Adrenal gland (tissue), 12 donors: ENCODE data around the gene LRRTM2. TPM values are rescaled to one million over a fixed set of nuclear protein-coding genes. Genes with fewer than 3 reads are reported as not detected.
A peak's percentile ranks its signal among the peaks of the same experiment; 100 is the strongest.

Experiments
- DNase-seq, 7 donors: peaks; one replicate each; pipeline ENCODE4 v3.0.0-alpha.2; 2019 to 2020
- H3K27ac ChIP-seq, 5 donors: fragments of 200-600 bp; sonication (generic) in 4 of 5; 1 replicate in 3 of 5; 2 replicates in 2 of 5; pipeline versions ENCODE4 v1.5.1 to v1.8.0; 2016 to 2020; ENCODE audit warnings: mild to moderate bottlenecking in 1 of 5
- H3K27me3 ChIP-seq: fragments of 200-600 bp; 2 replicates; pipeline ENCODE4 v1.8.0; 2021
- H3K36me3 ChIP-seq, 2 donors: fragments of 200-600 bp; replicated peaks in 1 of 2; 1 replicate in 1 of 2; 2 replicates in 1 of 2; pipeline versions ENCODE4 v1.5.1 to v1.8.0; 2018 to 2022
- H3K4me1 ChIP-seq, 2 donors: fragments of 200-600 bp; replicated peaks in 1 of 2; 1 replicate in 1 of 2; 2 replicates in 1 of 2; pipeline versions ENCODE4 v1.5.1 to v1.8.0; 2018 to 2021
- H3K4me3 ChIP-seq, 4 donors: fragments of 200-600 bp; sonication (generic) in 3 of 4; one replicate each; pipeline ENCODE4 v1.5.1; 2016 to 2018
- H3K9me3 ChIP-seq, 3 donors: fragments of 200-600 bp; sonication (generic) in 1 of 3; replicated peaks in 1 of 3; 1 replicate in 2 of 3; 2 replicates in 1 of 3; pipeline versions ENCODE4 v1.5.1 to v1.8.0; 2016 to 2021
- POLR2A ChIP-seq, 2 donors: fragments of 450-650 bp; IDR thresholded peaks; one replicate each; pipeline ENCODE4 v1.6.1; 2017; ENCODE audit warnings: antibody characterized with exemption in 2 of 2, mild to moderate bottlenecking in 2 of 2, moderate library complexity in 1 of 2
- WGBS, 4 donors: extraction: QIAGEN DNeasy Blood & Tissue Kit in 2 of 4; methylation state at CpG; one replicate each; pipeline versions ENCODE4 v1.1.5 to v1.1.7; 2013 to 2017; 5-methylcytosine and 5-hydroxymethylcytosine counted together
- intact Hi-C, 2 donors: fragments of 100-400 bp; cut with DNase I; formaldehyde crosslinking; loops; one replicate each; pipeline versions ENCODE4 v1.14.1 to v1.15.0; 2022 to 2023
- polyA plus RNA-seq, 3 donors: library from polyadenylated mRNA; stranded (reverse); fragments of 200-250 nt in 2 of 3; fragments of 350-450 nt in 1 of 3; fragmentation: Illumina TruSeq in 1 of 3; extraction: RNeasy Lipid Tissue Mini Kit (QIAGEN cat#74804) in 1 of 3; gene quantifications; one replicate each; pipeline ENCODE4 v1.2.3, GENCODE V29; 2013 to 2014
- total RNA-seq, 9 donors: library from RNA; depleted of rRNA in 4 of 9; stranded (reverse); fragments of >200 nt in 4 of 9; fragments of 120-200 nt in 1 of 9; fragmentation: NEBNext Ultra II Directional in 1 of 9; extraction: Animal tissue kit (Norgen Biotek cat#: 25700) in 1 of 9; gene quantifications; one replicate each; pipeline versions ENCODE4 v1.1.0 to v1.2.4, GENCODE V29; 2013 to 2023
- TF ChIP-seq, protein P1 (sequence below), 6 experiments: fragments of 450-650 bp in 4 of 6; fragments of 200-600 bp in 2 of 6; sonication (generic) in 1 of 6; IDR thresholded peaks; 1 replicate in 5 of 6; 2 replicates in 1 of 6; pipeline versions ENCODE4 v1.5.1 to v1.8.0; 2016 to 2021; ENCODE audit warnings: antibody characterized with exemption in 6 of 6, mild to moderate bottlenecking in 2 of 6, moderate library complexity in 1 of 6
- donor health status: healthy with polysubstance abuse.
- donor health status: Bipolar disorder and iron deficiency.
- donor health status: DM: yes; HTN: yes; CAD: no.
- donor health status: DM: no; HTN: no; CAD: no.
- donor health status: DM: no; HTN: no; CAD: no.
- donor health status: DM: yes; HTN: yes; CAD: no.

The LRRTM2 gene
- total and polyA plus RNA-seq, 12 donors = 0.07 to 1.6 (median 0.86) TPM; not detected in 3

DNA sequence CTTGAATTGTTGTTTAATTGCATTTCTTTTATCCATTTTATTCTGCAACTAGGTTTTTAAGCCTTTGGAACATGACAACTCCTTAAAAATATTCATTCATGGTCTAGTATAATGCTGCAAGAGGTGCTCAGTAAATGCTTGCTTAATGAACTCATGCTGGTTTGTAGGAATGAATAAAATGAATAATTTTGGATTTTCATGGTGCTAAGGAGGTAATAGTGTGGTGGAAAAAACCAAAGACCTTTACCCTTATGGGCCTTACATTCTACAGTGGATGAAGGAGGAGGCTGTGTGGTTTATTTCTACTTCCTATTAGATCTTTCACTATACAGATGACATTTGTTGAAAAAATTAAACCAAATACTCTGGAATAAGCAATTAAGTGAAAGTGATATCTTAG, 43.4 kb downstream of the LRRTM2 start:
- Histone ChIP-seq H3K9me3 (no peaks in the 10 kb centered on the region), H3K4me3 (no peak overlapping the region), H3K36me3 (peaks cover 0 to 18% of the 10 kb centered on the region in 2 donors), H3K4me1 (peaks cover 0 to 6% of the 10 kb centered on the region in 2 donors), H3K27me3 (no peaks in the 10 kb centered on the region), H3K27ac (no peak overlapping the region)
- intact Hi-C loops = no loop called here
- TF ChIP-seq, protein P1, sequence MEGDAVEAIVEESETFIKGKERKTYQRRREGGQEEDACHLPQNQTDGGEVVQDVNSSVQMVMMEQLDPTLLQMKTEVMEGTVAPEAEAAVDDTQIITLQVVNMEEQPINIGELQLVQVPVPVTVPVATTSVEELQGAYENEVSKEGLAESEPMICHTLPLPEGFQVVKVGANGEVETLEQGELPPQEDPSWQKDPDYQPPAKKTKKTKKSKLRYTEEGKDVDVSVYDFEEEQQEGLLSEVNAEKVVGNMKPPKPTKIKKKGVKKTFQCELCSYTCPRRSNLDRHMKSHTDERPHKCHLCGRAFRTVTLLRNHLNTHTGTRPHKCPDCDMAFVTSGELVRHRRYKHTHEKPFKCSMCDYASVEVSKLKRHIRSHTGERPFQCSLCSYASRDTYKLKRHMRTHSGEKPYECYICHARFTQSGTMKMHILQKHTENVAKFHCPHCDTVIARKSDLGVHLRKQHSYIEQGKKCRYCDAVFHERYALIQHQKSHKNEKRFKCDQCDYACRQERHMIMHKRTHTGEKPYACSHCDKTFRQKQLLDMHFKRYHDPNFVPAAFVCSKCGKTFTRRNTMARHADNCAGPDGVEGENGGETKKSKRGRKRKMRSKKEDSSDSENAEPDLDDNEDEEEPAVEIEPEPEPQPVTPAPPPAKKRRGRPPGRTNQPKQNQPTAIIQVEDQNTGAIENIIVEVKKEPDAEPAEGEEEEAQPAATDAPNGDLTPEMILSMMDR (IDR thresholded peaks at IDR 0.05) = no peak
- TF ChIP-seq POLR2A (IDR thresholded peaks at IDR 0.05) = no peak
- no peak for DNase-seq

DNA sequence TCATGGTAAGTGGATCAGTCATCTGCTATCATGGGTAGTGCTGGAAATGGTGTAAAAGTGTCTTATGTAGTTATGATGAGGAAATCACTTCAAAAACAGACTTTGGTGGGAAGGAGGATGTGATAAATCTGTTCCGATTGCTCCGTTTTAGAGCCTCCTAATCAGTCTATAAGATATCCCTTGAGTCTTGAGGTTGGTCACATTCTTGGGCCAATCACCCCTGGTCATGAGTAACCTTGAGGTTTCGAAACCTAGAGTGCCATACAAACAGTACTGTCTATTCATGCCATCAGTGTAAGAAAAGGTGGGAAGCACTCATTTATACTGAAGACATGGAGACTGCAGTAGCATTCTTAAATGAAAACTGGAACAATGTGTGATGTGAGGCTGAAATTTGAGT, 45.8 kb downstream of the LRRTM2 start:
- Histone ChIP-seq H3K27ac (no peak overlapping the region), H3K36me3 (peaks cover 0 to 25% of the 10 kb centered on the region in 2 donors)
- intact Hi-C loops = no loop called here

DNA sequence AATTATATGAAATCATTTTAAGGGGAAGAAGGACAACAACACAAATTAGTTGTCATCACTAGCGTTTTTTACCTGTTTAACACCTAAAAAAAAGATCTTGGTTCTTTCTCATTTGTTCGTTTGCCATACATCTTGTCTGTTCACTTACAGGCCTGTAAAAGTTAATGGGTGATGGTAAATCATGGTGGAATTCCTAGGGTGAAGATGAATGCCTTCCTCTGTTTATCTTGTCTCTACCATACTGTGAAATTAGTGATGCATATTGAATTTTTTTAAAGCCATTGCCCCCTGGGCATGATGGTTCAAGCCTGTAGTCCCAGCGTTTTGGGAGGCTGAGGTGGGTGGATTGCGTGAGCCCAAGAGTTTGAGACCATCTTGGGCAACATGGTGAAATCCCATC, 46.6 kb downstream of the LRRTM2 start:
- Histone ChIP-seq H3K36me3 (peaks cover 0 to 25% of the 10 kb centered on the region in 2 donors), H3K4me3 (no peak overlapping the region), H3K27me3 (no peaks in the 10 kb centered on the region), H3K27ac (no peak overlapping the region), H3K9me3 (no peaks in the 10 kb centered on the region), H3K4me1 (peaks cover 18 to 31% of the 10 kb centered on the region in 2 donors)
- DNase-seq = no peak
- WGBS, 4 donors = 72 to 86% (median 78%) methylated on average over 4 of the region's 4 CpGs
- TF ChIP-seq, protein P1 (IDR thresholded peaks at IDR 0.05) = no peak
- no peak for TF ChIP-seq POLR2A (IDR thresholded peaks at IDR 0.05)
- intact Hi-C loops = no loop called here

More for the DNA sequence above, 45.8 kb downstream of the LRRTM2 start:
- no peak for DNase-seq
- peaks cover 13 to 28% of the 10 kb centered on the region in 2 donors for H3K4me1 ChIP-seq
- WGBS, 4 donors = 92 to 93% (median 92%) methylated on average over 3 of the region's 3 CpGs
- no peak overlapping the region for H3K4me3 ChIP-seq
- H3K27me3 ChIP-seq = no peaks in the 10 kb centered on the region
- no peaks in the 10 kb centered on the region for H3K9me3 ChIP-seq
- no peak for TF ChIP-seq POLR2A (IDR thresholded peaks at IDR 0.05)
- TF ChIP-seq, protein P1 (IDR thresholded peaks at IDR 0.05) = no peak

DNA sequence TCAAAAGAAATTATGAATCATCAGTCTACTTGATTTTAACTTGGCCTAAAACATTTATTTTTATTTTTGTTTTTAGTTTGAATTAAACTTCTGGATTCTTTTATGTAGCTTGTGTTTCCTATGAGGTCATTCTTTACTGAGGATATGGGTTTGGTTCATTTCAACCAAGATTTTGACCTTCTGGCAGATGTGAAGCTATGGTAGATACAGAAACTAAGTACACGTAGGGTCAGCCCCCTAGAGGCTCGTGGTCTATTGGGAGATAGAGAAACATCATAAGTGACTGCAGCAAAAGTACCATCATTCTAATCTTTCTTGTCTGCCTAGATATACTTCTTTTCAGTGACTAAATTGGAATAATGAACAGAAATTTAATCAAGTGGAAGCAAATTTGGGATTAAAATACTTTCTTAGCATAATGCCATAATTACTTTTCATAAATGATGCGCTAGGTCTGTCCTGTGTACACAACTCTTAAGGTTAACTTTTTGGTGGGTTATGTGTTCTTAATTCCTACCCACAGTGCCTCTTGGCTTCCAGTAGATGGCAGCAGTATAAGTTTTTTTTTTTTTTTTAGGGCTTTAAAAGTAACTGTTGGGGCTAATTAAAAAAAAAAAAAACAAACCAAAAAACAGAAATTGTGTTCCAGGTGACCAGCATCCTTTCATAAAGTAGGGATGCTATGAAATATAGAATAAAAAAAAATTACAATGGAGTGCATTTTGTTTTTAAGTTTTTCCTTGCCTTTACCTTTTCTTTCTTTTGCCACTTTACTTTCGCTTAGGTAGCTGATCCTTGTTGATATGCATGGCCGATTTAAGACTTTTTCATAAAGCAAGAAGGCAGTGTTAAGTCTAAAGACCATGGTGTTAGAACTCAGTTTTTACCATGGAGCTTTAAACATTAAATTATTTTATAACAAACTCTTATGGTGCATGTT, 49.9 kb downstream of the LRRTM2 start:
- 39 to 55% (median 49%) methylated on average over 5 of the region's 5 CpGs for WGBS, 4 donors
- Histone ChIP-seq H3K27ac (peak overlapping the region in 4 of 5 donors; percentile 51 to 81 (median 68)), H3K4me1 (peaks cover 18 to 31% of the 10 kb centered on the region in 2 donors), H3K4me3 (no peak overlapping the region), H3K36me3 (peaks cover 0 to 25% of the 10 kb centered on the region in 2 donors), H3K9me3 (no peaks in the 10 kb centered on the region), H3K27me3 (no peaks in the 10 kb centered on the region)
- intact Hi-C loops = no loop called here
- DNase-seq = peak in 2 of 7 donors; percentile 25 to 39
- no peak for TF ChIP-seq POLR2A (IDR thresholded peaks at IDR 0.05)
- TF ChIP-seq, protein P1 (IDR thresholded peaks at IDR 0.05) = peak; percentile 22 to 64 (median 44)
